SHP77 treated with DMSO at 0.1 percent for 48 hours (cell line): Measurements from ENCODE around the gene ENKD1.

ENCODE experiments used
- DNase-seq: peaks from one replicate; lab custom pipeline; 2025; lab: John Stamatoyannopoulos, UW

The ENKD1 gene

DNA sequence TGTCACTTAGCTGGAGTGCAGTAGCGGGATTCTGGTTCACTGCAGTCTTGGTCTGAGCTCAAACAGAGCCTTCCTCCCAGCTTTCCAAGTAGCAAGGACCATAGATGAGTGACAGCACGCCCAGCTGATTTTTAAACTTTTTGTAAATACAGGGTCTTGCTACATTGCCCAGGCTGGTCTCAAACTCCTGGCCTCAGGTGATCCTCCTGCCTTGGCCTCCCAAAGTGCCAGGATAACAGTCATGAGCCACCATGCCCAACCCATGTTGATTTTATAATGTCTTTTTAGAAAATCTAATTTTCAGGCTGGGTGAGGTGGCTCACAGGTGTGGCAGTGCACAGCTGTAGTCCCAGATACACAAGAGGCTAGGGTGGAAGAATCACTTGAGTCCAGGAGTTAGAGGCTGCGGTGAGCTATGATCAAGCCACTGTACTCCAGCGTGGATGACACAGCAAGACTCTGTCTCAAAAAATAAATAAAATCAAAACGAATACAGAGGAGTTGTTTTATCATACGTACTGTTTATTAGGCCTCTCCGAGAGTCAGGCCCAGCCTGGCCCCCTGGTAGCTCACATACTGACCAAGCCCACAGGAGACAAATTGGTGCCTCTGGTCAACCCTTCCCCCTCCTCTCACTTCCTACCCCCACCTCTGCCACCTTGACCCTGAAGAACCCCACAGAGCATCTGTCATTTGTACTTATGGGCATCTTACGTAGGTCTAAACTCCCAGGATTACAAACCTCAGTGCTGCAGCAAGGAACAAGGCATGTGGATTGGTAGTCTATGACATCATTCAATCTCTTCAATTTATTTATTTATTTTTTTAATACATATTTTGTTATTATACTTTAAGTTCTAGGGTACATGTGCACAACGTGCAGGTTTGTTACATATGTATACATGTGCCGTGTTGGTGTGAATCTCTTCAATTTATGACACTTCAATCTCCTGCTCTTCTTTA lies 13.7 kb upstream of the ENKD1 start:
- DNase-seq: no peak

DNA sequence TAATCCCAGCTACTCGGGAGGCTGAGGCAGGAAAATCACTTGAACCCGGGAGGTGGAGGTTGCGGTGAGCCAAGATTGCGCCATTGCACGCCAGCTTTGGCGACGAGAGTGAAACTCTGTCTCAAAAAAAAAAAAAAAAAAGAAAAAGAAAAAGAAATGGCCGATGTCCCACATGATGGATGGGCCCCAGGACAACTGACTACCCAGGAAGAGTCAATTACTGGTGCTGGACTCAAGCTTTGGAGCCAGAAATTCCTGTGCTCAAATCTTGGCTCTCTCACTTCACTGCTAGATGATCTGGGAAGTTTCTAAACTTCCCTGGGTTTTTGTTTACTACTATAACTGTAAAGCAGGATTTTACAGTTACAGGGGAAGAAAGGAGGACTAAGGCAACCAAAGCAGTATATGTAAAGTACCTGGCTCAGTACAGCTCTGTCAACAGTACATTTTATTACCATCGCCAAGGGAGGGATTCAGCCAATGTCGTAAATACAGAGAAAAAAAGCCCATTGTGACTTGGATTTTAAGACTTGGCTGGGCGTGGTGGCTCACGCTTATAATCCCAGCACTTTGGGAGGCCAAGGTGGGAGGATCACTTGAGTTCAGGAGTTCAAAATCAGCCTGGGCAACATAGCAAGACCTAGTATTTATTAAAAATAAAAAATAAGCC lies 11.9 kb upstream of the ENKD1 start:
- DNase-seq: no peak

DNA sequence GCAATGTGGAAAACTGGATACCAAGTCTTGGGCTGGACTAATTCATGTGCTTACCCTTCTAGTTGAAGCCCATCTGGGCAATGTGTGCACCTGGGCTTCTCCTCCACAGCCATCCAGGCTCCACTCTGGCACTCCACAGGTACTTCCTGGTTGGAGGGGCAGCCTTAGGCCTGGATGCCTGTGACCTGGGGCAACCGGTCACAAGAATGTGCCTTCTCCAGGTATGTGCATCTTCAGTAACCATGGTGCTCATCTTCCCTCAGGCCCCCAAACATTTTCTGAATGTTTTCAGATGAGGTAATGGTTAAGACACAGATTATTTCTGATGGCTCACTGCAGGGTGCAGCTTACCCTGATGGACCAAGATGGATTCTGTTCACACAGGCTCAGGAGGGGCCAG lies 11.2 kb upstream of the ENKD1 start:
- no peak for DNase-seq

DNA sequence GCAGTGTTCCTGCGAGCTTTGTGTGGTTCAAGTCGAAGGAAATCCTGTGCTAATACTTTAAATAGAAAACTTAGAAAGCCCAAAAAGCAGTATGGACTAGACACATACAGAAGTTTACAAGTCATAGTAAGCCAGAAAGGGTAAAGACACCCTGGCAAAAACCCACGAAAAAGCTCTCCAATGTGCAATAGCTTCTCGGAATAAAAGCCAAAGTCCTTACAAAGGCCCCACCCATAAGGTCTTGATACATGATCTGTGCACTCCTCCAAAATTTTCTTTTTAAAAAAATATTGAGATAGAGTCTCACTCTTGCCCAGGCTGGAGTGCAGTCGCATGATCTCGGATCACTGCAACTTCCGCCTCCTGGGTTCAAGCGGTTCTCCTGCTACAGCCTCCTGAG lies 10.4 kb upstream of the ENKD1 start:
- no peak for DNase-seq

DNA sequence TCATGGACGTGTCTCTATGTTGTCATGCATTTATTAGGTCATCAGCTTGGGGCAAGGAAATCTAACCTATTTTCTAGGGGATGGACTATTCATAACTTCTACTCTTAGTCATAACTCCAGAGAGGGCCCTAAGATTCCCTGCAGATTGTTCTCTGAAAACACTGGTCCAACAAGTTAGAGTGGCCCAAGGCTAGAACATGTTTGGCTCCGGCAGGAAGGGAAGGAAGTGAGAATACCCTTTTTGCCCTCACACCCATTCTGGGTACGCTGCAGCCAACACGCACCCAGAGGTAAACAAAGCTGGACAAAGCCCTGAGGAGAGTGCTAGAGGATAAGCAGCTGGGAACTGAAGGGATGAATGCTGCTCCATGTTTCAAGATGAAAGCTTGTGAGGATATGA lies 10.0 kb upstream of the ENKD1 start:
- DNase-seq: no peak

DNA sequence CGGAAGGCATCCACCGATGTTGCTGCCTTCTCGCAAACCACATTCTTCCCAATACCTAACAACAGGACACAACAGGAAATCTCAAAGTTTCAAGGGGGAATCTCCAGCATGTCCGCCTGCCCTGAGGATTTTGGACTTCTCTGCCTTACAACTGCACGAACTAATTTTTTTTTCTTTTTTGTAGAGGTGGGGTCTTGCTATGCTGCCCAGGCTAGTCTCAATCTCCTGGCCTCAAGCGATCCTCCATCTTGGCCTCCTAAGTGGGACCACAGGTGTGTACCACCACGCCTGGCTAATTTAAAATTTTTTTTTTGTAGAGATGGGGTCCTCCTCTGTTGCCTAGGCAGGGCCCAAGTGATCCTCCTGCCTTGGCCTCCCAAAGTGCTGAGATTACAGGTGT lies 9.4 kb upstream of the ENKD1 start:
- no peak for DNase-seq

DNA sequence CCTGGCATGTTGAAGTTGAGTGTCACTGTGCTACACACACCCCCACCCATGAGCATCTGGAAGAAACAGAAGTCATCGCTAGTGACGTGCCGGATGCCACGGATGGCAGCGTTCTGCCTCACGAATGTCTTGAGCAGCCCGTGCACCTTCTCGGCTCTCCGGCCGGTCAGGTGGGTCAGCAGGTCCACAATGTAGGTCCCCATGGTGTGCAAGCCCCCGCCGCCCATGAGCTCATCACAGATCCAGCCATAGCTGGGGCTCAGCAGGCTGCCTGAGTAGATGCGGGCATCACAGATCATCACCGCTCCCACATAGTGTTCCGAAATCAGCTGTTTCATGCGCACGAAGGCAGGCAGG lies 9.0 kb upstream of the ENKD1 start:
- no peak for DNase-seq

DNA sequence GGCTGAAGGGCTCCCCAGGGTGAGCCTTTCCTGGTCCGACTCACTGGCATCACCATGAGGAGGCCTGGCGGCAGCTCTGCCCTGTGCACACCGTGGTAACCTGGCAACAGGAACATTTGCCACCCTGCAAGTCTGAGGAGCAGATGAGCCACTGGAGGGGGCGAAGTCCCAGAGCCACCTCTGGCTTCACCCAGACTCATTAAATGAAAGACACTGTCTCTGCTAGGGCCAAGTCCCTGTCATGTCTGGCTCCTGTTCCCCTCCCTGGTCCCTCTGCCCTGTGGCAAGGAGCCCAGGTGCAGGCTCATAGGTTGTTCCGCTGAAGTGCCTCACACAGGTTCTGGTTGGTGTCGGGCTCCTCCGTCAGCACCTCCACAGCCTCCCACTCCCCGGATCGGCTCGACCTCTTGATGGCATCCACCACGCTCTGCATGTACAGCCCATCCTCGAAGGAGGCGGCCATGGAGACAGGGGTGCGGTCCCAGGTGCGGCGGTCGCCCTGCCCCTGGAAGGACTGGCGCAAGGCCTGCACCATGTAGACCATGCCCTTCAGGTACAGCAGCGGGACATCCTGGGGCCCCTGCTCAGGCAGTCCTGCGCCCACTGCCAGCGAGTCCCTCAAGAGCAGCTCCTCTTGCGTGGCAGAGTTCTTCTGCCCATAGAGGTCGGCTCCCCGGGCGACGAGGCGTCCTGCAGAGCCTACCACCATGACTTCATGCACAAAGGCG lies 8.5 kb upstream of the ENKD1 start:
- DNase-seq: no peak

DNA sequence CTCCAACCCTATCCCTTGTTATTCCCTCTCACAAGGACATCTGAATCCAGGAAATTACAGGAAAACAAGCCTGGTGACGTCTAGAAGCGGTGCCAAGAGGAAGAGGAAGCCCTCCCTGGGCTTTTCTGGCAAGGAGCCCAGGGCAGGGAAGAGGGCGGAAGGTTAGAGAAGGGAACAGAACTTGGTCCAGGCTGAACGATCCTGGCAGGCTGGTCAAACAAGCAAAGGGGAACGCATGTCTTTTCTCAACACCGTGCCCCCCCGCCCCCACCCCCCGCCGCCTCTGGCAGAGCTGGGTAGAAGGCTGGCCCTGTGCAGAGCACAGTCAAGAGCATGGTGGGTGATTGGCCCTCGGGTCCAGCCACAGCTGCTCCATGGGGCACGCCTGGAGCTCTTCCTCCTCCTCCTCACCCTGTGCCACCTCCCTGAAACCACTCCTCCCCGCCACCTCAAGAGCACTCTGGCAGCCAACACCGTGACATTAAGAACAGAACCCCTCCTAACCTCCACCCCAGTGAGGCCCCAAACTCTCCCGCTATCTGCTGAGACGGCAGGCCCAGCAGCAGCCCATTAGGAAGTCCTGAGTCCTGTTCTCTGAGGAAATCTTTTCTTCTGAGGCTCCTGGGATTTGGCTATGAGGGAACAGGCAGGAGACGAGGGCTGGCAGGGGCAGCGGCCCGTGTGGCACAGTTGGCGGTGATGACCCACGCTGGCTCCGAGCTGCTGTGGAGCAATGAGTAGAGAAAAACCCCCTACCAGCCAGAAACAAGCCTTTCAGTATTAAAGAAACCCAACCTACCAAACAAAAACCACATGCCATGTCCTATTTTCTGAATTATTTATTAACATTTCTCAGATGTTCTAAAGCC lies 7.4 kb upstream of the ENKD1 start:
- peak; percentile 3 for DNase-seq

DNA sequence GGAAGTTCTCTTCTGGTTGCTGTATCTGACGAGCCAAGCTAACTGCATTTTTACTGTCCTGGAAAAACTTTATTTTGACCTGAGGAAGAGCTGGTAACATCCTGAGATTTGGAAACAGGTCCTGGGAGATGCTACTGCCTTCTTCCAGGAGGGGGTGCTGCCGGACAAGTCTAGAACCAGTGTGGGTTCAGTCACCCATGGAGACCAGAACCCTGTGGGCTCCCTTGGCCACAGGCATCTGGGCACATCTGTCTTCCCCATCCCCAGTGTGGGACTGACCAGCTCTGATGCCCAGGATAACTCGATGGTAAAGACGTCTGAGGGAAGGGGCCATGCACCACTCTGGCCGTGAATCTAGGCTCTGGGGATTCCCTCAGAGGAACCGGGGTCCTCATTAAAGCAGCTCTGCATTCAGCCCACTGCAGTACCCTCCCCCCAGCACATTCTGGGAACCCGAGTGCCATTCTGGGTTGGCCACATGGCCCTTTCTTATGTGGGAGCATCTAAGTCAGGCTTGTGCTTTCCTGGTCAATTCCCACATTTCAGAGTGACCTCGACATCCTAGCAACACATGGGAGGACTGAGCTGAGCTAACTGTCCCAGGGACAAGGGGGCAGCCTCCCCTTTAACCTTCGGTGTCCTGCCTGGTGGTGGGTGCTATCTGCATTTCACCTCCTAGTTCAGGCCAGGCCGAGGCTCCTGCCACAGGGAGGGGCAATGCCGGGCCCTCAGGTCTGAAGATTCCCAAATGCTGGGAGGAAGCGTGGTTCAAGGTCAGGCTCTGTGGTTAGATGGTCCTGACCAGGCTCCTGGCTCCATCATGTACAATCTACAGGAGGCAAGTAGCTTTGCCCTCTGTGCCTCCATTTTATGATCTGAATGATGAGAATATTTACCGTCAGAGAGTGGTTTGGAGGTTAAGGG lies 6.5 kb upstream of the ENKD1 start:
- DNase-seq: peak; percentile 12

DNA sequence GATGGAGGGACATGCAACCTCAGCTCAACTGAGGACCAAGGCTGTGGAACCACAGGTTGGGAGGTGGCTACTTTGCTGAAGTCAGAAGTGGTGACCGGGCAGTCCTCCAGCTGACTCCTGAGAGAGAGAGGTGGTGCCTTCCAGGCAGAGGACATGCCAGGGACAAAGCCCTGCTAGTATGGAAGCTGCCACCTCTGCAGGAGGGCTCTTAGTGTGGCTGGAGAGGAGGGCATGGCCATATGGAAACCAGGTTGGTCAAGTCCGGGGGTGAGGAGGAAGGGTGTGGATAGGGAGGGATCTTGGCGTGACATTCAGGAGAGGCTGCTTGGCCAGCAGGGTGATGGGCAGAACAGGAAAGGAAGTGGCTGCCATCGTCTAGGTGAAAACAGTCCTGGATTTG lies 5.8 kb upstream of the ENKD1 start:
- no peak for DNase-seq

DNA sequence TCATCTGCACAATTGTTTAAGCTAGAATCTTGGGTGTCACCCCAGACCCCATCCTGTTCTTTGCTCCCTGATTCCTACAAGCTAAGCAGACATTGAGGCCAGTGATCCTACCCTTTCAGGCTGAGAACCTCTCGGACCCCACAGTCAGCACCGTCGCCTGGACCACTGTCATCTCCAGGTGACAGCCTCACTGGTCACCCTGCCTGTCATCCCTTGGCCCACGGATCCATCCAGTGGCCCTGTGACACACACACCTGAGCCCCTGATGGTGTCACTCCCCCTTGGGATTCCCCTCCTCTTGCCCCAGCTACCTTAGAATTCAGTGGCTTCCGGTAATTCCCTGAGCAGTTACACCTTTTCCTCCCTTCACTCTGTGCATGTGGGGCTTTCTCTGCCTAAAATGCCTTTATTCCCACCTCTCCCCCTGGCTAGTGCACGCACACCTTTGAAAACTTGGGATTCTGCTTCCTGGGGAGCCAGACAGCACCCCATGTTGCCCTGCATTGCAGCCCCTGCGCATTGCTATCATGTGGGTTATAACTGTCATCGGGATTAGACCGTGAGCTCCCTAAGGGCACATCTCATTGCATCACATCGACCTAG lies 3.0 kb upstream of the ENKD1 start:
- no peak for DNase-seq

DNA sequence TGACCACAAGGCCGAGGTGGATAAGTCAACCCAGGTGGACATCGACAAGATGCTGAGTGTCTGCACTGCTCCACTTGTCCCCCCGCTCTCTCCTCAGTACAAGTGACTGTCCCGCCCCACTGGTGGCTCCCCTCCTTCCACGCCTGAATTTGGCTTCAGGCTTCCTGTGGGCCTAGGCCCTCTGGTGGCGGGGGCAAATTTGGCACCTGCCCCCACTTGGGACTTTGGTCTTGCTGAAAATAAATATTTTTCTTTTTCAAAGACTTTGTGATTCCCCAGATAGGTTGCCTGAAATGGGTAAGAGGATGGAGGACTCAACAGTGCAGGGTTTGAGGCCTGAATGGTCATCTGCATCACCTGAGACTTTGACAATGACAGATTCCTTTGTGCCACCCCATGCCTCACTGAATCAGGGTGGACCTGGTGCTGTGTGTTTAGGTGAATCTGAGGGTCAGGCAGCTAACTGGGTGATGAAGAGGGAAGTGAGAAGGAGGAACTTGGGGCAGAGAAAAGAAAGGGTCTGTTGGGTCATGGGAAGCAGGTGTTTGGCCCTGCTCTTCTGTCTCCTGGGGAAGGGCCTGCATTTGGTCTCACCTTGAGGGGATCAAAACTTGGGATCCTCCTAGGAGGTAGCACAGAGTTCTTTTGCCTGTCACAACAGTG lies 2.1 kb upstream of the ENKD1 start:
- no peak for DNase-seq

DNA sequence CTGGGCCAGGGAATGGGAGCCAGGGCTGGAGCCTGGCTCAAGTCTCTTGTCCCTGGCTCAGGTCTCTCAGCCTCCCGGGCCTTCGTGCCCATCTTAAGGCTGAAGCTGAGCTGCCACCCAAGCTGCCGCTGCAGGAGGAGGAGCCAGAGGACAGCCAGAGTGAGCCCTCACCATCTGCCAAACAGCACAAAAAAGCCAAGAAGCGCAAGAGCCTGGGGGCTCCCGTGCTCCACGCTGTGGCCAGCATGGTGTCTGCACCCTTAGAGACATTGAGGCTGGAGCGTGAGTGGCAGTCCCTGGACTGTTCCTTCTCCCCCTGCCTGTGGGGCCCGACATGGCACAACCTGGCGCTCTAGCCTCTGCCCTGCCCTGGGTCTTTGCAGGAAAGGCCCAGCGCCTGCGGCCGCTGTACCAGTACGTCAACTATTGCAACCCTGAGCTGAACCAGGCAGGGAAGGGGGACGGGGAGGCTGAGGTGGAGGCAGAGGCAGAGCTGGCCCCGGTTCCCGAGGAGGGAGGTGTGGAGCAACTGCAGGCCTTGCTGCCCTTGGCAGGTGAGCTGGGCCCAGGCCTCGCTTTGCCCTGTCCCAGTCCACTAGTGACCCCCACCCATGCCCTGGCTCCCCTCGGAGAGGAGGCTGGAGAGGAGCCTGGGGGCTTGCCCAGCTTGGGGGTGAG lies 1.4 kb upstream of the ENKD1 start:
- peak; percentile 81 for DNase-seq

DNA sequence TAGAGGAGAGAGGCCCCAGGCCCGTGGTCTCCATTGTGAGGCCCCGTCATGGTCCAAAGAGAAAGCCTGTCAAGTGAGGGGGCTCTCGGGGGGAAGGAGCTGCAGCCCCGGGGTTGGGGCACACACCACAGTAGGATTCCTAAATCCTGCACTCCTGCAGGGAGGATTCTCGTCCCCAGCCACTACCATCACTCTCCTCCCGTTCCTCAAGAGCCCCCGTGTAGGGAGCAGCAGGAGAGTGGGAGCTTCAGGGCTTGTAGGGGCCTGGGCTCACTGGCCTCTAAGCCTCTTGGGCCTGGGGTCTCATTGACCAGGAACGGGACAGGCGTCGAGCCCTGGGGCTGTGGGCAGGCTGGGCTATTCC lies 885 bp upstream of the ENKD1 start:
- DNase-seq: no peak

DNA sequence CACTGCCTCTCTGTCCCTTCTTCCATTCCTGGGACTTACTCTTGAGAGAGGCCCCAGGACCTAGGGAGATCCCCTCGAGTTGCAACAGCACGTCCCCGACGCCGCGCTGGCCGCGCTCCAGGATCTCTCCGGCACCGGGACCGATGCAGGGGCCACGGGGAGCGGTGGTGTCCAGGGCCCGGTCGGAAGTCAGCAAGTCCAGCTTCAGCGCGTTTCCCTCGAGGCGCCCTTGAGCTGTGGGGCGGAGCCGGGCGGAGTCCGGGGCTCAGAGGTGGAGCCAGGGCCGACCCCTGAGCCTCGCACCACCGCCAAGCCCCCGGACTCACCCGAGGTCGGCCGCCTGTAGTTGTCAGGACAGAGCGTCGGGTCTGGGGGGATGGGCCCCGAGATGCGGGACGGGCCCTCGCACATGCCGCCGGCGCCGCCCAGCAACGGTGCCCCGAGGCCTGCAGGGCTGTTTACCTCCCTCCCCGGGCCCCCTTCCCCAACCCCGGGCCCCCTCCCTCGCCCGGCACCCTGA lies 458 bp downstream of the ENKD1 start:
- DNase-seq: no peak

DNA sequence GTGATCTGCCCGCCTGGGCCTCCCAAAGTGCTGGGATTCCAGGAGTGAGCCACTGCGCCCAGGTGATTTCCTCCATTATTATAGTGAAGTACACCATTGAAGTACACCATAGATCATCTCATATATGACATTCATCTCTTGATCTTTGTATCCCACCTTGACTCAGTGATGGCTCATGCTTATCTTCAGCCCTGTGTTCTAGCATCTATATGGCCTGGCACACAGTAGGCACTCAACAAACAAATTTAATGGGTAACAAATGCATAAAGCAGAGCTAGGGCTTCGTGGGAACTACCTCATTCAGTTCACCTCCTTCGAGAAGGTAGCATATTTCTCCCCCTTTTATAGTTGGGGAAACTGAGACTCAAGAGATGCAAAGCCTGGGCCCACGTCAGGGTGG lies 952 bp downstream of the ENKD1 start:
- DNase-seq: no peak

DNA sequence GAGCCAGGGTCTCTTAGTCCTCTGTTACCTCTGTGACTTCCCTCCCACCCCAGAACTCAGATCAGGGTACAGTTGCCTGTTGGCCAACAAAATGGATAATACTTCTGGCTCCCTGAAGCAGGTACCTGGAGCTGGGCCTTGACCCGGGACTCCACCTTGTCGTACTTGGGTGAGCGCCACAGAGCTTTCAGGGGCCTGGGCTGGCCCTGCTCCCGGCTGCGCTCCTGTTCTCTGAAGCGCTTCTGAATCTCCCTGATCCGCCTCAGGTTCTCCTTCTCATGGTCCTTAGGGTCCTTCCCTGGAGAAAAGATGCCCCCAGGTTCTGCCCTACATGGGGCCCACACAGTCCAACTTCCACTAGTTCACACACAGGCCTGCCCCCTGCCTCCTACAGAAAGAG lies 1.7 kb downstream of the ENKD1 start:
- no peak for DNase-seq

DNA sequence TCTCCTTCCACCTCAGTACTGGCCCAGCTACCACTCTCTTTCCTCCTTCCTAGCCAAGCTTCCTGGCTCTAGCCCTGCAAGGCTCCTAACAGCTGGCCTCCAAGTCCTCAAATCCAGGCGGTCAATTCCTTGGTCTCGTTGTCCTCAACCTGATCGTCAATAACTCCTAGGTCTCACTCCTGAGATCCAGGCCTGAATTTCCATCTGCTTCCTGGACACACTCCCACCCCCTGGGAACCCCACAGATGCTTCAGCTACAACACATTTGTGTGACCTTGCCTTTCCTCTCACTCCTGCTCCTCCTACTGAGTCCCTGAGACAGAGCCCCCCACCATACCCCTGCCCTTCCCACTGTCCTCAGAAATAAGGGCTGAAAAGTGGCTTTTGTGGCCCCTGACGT lies 2.3 kb downstream of the ENKD1 start:
- no peak for DNase-seq
